G401.6 (cell line): ENCODE results near the gene PLCXD3.

Experiments
- FAIRE-seq: peaks from 2 replicates; lab custom pipeline; 2012; peaks lifted over from hg19 to GRCh38; lab: Jason Lieb, UNC

Gene PLCXD3

GRCh38 chr5:41412496-41412895 lies 97.9 kb downstream of the PLCXD3 start:
- no peak for FAIRE-seq

GRCh38 chr5:41410737-41411136 lies 99.7 kb downstream of the PLCXD3 start:
- FAIRE-seq: no peak

DNA sequence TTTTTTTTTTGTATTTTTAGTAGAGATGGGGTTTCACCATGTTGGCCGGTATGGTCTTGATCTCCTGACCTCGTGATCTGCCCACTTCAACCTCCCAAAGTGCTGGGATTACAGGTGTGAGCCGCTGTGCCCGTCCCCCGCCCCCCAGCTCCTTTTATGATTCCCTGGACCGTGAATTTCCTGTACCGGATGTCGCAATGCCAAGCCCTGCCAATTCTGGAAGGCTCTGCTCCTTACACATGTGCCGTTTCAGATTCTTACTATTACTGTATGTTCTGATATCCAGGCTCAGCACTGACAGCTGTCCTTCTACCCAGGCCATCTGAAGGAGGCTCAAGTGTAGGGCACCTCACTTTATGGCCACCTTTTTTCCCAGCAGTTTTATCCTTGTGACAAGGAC lies 100.1 kb downstream of the PLCXD3 start:
- no peak for FAIRE-seq

DNA sequence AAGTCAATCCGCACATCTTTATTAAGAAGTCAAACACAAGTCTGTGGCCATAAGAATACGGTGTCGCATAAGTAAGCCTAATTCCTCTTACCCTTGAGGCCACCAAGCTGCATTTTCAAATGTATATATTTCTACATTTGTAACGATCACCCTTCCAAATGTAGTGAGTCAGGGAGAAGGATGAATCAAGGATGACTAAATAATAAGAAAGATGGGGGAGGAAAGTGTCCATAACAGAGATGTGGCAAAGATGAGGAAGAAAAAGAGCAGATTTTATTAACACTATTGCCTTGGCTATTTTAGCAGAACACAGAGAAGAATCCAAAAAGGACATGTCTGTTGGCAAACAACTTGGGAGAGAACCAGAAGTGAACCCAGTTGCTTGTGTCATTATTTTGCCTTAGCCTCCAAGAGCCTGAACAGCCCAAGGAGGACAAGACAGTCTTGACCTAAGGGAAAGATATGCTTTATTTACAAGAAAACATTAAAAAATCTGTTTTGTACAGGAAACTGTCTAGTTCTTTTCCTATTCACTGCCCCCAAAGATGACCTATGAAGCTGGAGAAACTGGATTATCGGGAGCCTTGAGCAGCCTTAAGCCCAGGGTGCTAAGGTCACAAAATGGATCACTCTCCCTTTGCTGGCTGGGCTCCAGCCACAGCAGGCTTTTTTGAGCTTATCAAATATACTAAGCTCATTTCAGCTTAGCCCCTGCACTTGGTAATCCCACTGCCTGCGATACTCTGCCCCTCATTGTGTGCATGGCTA lies 101.5 kb downstream of the PLCXD3 start:
- no peak for FAIRE-seq

DNA sequence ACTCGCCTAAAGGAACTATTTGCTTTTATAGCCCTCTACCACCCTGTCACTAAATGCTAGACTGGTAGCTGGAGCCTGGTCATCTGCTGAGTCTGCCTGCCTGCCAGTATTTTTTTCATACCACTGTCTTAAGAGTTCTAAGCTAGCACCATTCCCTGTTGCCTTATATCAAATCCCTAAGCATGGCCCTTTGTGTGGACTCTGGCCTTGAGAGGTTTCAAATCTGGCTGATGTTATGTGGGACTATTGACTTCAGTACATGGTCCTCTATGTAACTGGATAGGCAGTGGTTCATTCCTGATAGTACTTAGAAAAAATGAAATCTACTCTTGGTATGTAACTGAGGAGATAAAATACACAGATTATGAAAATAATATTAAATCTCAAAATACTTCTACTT lies 103.5 kb downstream of the PLCXD3 start:
- no peak for FAIRE-seq

- no peak for FAIRE-seq
Observed at GRCh38 chr5:41406424-41406823, 104.0 kb downstream of the PLCXD3 start.

GRCh38 chr5:41404757-41405156 lies 105.6 kb downstream of the PLCXD3 start:
- FAIRE-seq: no peak

- FAIRE-seq: no peak
Observed at GRCh38 chr5:41403846-41404245, 106.6 kb downstream of the PLCXD3 start.

DNA sequence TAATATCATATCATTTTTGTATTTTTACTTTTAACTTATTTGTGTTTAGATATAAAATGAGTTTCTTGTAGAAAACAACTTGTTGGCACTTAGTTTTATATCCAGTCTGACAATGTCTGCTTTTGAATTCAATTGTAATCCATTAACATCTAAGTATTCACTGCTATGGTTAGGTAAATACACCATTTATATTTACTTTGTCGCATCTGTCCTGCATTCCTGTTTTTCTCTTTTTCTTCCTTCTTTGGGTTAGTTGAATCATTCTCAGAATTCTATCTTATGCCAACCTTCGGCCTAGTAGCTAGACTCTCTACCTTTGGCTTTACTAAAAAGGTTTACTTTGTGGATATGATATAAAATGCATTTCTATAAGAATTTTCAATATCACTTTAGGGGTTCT lies 107.6 kb downstream of the PLCXD3 start:
- FAIRE-seq: no peak

GRCh38 chr5:41399839-41400238 lies 110.6 kb downstream of the PLCXD3 start:
- no peak for FAIRE-seq

- FAIRE-seq: no peak
Observed at GRCh38 chr5:41392016-41392415, 118.4 kb downstream of the PLCXD3 start.

DNA sequence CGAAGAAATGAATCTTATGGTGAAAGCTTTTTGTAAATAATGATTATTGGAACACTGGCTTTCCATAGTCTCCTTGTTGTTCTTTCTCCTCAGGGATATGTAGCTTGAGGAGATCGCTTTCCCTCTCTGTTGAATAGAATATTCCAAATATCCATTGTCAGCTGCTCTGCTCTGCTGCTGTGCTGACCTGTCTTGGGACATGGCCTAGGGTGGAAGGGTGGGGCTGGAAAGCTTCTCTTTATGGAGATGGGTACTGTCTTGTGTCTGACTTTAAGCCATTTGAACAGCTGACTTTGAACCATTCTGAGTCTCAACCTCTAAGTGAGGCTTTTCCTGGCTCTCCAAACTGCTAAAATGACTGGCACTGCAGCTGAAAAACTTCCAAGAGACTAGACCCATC lies 135.8 kb downstream of the PLCXD3 start:
- no peak for FAIRE-seq

GRCh38 chr5:41373230-41373629 lies 137.2 kb downstream of the PLCXD3 start:
- no peak for FAIRE-seq

- no peak for FAIRE-seq
Observed at GRCh38 chr5:41371738-41372137, 138.7 kb downstream of the PLCXD3 start.

- no peak for FAIRE-seq
Observed at GRCh38 chr5:41370482-41370881, 139.9 kb downstream of the PLCXD3 start.

GRCh38 chr5:41369799-41370198 lies 140.6 kb downstream of the PLCXD3 start:
- FAIRE-seq: no peak

DNA sequence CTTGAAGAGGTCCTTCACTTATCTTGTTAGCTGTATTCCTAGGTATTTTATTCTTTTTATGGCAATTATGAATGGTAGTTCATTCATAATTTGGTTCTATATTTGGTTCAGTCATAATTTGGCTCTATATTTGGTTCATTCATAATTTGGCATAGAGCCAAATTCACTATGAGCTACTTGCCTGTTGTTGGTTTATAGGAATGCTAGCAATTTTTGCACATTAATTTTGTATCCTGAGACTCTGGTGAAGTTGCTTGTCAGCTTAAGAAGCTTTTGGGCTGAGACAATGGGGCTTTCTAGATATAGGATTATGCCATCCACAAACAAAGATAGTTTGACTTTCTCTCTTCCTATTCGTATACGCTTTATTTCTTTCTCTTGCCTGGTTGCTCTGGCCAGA lies 142.2 kb downstream of the PLCXD3 start:
- FAIRE-seq: no peak

DNA sequence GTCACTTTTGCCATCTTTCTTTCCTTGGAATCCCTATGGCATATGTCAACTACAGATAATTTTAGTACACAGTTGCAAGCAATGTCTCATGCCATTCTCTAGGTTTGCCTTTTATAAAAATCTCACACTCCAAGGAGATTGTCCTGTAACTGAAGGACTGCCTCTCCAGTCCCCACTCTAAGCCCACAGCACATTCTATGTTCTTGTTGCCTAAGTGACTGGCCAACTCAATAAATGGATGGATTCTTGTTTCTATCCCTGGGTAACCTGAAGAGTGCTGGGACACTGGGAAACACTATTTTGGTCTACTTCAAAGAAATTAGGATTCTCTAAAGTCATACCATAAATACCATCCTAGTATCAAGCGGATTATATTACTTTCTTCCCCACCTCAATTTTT lies 145.0 kb downstream of the PLCXD3 start:
- FAIRE-seq: no peak

DNA sequence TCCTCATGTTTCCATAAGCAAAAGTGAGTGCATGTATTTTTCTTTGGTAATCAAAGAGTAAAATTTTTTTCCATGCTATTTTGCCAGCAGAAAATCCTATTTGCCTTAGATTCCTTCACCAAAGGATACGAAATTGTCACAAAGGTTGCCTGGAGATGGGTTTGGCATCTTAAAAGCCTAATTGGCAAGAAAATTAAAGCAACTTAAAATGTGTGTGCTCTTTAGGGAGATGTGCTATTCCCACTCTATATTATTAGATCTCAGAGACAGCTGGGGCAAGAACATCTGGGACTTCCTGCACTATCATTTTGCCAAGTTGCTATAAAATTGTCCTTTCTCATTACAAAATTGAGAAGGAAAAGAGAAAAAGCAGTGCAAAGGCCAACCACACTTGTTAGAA lies 146.1 kb downstream of the PLCXD3 start:
- no peak for FAIRE-seq

GRCh38 chr5:41363343-41363986 lies 146.9 kb downstream of the PLCXD3 start:
- no peak for FAIRE-seq

DNA sequence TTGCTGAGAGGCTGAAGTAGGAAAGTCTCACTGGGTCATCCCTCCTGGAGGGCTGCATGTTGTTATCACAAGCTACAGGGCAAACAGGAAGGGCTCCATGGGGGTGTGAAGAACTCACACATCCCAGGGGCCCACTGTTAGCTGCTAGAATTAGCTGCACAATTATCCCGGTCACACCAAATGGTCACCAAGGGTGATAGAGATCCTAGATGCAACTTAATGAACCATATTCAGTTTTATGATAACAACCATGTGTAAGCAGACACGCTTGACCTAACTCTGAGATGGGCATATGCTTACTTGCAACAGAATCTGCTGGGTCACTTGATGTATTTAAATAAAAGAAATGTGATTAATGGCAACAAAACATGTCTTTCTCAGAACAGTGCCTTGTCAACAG lies 153.6 kb downstream of the PLCXD3 start:
- FAIRE-seq: no peak

- FAIRE-seq: no peak
Observed at GRCh38 chr5:41349846-41350245, 160.6 kb downstream of the PLCXD3 start.

DNA sequence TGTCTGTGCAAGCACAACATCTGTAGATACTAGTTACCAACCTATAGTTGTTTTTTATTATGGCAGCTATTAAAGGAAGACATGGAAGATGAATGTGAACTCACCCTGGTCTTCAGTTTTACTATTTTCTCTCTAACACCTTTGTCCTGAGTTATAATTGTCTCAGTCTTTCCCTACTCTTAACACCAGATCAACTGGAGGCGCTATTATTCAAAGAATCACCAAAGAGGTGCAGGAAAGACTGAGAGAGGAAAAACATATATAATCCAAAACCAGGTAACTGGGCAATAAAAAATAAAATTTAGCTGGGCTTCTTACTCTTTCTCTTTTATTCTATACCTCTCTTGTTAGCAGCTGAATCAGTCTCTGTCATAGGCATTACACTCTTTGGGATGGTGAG lies 162.8 kb downstream of the PLCXD3 start:
- FAIRE-seq: no peak

GRCh38 chr5:41346609-41347008 lies 163.8 kb downstream of the PLCXD3 start:
- FAIRE-seq: no peak
